ENCODE data around the gene PRIMA1. TPM values are rescaled to one million over a fixed set of nuclear protein-coding genes. Genes with fewer than 3 reads are reported as not detected.

Gene PRIMA1
- total and polyA plus RNA-seq, 4 donors, result 0.38 to 8.9 (median 3.7) TPM

DNA sequence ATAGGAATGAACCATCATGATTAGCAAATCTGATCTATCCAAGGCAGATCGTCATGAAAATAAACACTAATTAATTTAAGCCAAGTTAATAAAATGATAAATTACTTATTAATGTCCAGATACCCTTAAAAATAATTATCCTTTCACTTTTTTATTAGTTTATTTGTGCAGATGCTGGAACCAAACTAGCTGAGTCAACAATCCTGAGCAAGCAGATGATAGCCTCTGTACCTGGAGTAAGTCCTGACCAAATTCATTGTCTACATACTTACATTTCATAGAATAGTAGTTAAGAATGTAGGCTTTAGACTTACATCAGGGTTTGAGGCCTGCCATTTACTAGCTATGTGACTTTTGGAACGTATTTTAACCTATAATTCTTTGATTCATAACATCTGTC is 105.8 kb downstream of the PRIMA1 start:
- 66 to 71% methylated on average over 2 of the region's 2 CpGs for WGBS, 2 donors
- H3K27ac ChIP-seq (ENCODE audit: low read depth in 1 of 2, low read length in 2 of 2), result no peak overlapping the region
- no peak overlapping the region for H3K4me3 ChIP-seq (ENCODE audit: low read length in 2 of 2)

DNA sequence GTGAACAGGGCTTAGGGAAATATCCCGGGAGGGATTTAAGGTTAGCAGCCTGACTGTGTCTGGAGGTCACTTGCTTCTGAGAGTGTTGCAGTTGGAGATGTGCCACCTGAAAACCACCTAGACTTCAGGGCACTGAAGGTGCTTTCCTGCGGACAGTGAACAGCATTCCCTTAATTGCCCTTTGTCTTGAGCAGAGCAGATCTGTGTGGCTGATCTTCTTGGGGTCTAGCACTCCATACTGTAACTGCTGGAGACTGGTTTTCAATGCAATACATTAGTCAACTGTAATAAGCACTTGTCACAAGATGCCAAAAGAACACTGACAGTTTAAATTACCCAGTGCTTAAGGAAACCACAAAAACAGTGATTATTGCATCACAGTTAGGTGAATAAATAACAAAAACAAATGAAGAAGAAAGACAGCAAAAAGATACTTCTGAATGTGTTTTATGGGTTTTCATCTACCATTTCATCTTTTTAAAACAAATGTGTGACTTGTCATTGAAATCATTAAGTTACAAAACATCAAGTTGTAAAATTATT is 111.8 kb downstream of the PRIMA1 start:
- 75 to 91% methylated on average over 2 of the region's 2 CpGs for WGBS, 2 donors
- intact Hi-C loops (cut with DNase I), result no loop called here

More for the DNA sequence above, 105.8 kb downstream of the PRIMA1 start:
- DNase-seq (no peak), ATAC-seq (ENCODE audit: low FRiP score) (no peak)
- Histone ChIP-seq H3K36me3 (ENCODE audit: control insufficient read depth in 1 of 2, insufficient read depth in 2 of 2, low read length in 1 of 2) (no peaks in the 10 kb centered on the region), H3K4me1 (ENCODE audit: control insufficient read depth in 1 of 2, insufficient read depth in 2 of 2, low read length in 2 of 2) (no peaks in the 10 kb centered on the region), H3K9me3 (ENCODE audit: control insufficient read depth, low read length) (no peaks in the 10 kb centered on the region), H3K27me3 (ENCODE audit: control insufficient read depth in 1 of 2, insufficient read depth in 2 of 2, low read length in 1 of 2) (no peaks in the 10 kb centered on the region)
- intact Hi-C loops (cut with DNase I), result no loop called here

DNA sequence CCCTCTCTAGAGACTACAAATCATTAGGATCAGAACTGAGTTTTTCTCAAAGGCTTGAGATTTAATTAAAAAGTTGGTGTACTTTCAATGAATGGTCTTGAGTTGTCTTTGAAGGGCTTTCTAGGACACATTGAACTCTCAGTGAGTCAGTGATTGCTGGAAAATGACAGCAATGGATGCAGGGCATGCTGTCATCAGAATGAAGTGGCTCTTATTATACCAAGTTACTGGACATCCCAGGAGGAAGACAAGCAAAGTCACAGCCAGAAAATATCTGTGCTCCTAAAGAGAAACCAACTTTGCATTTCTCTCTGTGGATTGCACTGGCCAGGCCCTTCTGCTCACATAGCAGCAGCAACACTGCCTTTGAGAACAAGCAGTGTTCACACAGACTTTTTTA is 112.6 kb downstream of the PRIMA1 start:
- intact Hi-C loops (cut with DNase I), result no loop called here
- Histone ChIP-seq H3K4me1 (ENCODE audit: control insufficient read depth in 1 of 2, insufficient read depth in 2 of 2, low read length in 2 of 2) (no peaks in the 10 kb centered on the region), H3K9me3 (ENCODE audit: control insufficient read depth, low read length) (no peaks in the 10 kb centered on the region), H3K27ac (ENCODE audit: low read depth in 1 of 2, low read length in 2 of 2) (no peak overlapping the region), H3K36me3 (ENCODE audit: control insufficient read depth in 1 of 2, insufficient read depth in 2 of 2, low read length in 1 of 2) (no peaks in the 10 kb centered on the region), H3K27me3 (ENCODE audit: control insufficient read depth in 1 of 2, insufficient read depth in 2 of 2, low read length in 1 of 2) (no peaks in the 10 kb centered on the region), H3K4me3 (ENCODE audit: low read length in 2 of 2) (no peak overlapping the region)
- DNase-seq (no peak), ATAC-seq (ENCODE audit: low FRiP score) (no peak)

More for the DNA sequence above, 111.8 kb downstream of the PRIMA1 start:
- Histone ChIP-seq H3K9me3 (ENCODE audit: control insufficient read depth, low read length) (no peaks in the 10 kb centered on the region), H3K4me3 (ENCODE audit: low read length in 2 of 2) (no peak overlapping the region), H3K4me1 (ENCODE audit: control insufficient read depth in 1 of 2, insufficient read depth in 2 of 2, low read length in 2 of 2) (no peaks in the 10 kb centered on the region), H3K27me3 (ENCODE audit: control insufficient read depth in 1 of 2, insufficient read depth in 2 of 2, low read length in 1 of 2) (no peaks in the 10 kb centered on the region), H3K36me3 (ENCODE audit: control insufficient read depth in 1 of 2, insufficient read depth in 2 of 2, low read length in 1 of 2) (no peaks in the 10 kb centered on the region), H3K27ac (ENCODE audit: low read depth in 1 of 2, low read length in 2 of 2) (no peak overlapping the region)
- DNase-seq (no peak), ATAC-seq (ENCODE audit: low FRiP score) (no peak)

DNA sequence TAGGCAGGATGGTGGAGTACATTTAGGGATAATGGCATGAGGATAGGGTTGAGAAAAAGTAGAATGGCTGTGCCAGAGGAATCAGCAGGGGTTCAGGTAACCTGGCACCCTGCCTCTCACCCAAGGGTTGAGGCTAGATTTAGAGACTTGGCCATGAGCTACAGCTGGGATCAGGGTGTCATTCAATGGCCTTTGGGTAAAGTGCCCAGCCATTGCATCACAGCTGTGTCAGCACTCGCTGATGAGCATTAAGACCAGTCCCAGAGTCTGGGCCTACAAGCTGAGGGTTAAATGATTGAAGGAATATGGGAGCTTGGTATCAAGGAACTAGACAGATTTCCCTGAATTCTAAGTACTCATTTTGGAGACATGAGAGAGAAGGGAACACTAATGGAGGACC is 113.9 kb downstream of the PRIMA1 start:
- H3K4me1 ChIP-seq (ENCODE audit: control insufficient read depth in 1 of 2, insufficient read depth in 2 of 2, low read length in 2 of 2), result no peaks in the 10 kb centered on the region
- DNase-seq (no peak), ATAC-seq (ENCODE audit: low FRiP score) (no peak)
- no peak overlapping the region for H3K4me3 ChIP-seq (ENCODE audit: low read length in 2 of 2)
- WGBS, 2 donors, result 92 to 93% methylated on average over 1 of the region's 1 CpG
- H3K27ac ChIP-seq (ENCODE audit: low read depth in 1 of 2, low read length in 2 of 2), result no peak overlapping the region
- intact Hi-C loops (cut with DNase I), result no loop called here
- no peaks in the 10 kb centered on the region for H3K36me3 ChIP-seq (ENCODE audit: control insufficient read depth in 1 of 2, insufficient read depth in 2 of 2, low read length in 1 of 2)
- H3K9me3 ChIP-seq (ENCODE audit: control insufficient read depth, low read length), result no peaks in the 10 kb centered on the region
- no peaks in the 10 kb centered on the region for H3K27me3 ChIP-seq (ENCODE audit: control insufficient read depth in 1 of 2, insufficient read depth in 2 of 2, low read length in 1 of 2)

DNA sequence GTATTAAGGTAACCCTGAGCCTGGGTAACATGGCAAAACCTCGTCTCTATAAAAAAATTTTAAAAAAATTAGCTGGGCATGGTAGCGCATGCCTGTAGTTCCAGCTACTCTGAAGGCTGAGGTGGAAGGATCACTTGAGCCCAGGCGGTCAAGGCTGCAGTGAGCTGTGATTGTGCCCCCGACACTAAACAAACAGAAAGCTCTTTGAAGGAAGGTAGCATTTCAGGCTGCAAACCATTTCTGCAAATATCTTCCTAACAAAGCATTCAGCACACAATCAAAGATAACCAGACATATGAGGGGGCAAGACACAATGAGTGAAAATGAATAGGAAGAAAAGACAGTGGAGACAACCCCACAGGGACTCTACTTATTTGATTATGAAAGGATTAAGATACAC is 118.7 kb downstream of the PRIMA1 start:
- peaks cover 2% of the 10 kb centered on the region for H3K9me3 ChIP-seq (ENCODE audit: control insufficient read depth, low read length)
- H3K4me3 ChIP-seq (ENCODE audit: low read length in 2 of 2), result no peak overlapping the region
- DNase-seq, result no peak
- no peaks in the 10 kb centered on the region for H3K36me3 ChIP-seq (ENCODE audit: control insufficient read depth in 1 of 2, insufficient read depth in 2 of 2, low read length in 1 of 2)
- intact Hi-C loops (cut with DNase I), result no loop called here
- no peaks in the 10 kb centered on the region for H3K27me3 ChIP-seq (ENCODE audit: control insufficient read depth in 1 of 2, insufficient read depth in 2 of 2, low read length in 1 of 2)
- H3K27ac ChIP-seq (ENCODE audit: low read depth in 1 of 2, low read length in 2 of 2), result no peak overlapping the region
- ATAC-seq (ENCODE audit: low FRiP score), result no peak
- no peaks in the 10 kb centered on the region for H3K4me1 ChIP-seq (ENCODE audit: control insufficient read depth in 1 of 2, insufficient read depth in 2 of 2, low read length in 2 of 2)
- 77 to 86% methylated on average over 4 of the region's 4 CpGs for whole genome bisulfite sequencing, 2 donors

Other genes with a start within 250 kb of the PRIMA1 start
- gene FAM181A, start 138.9 kb upstream of the PRIMA1 start, total RNA-seq, result not detected
- not detected for gene FAM181A, start 138.9 kb upstream of the PRIMA1 start, polyA plus RNA-seq
- 10 to 100 TPM; 53.3 to 57.0 TPM for gene ASB2, start 188.1 kb upstream of the PRIMA1 start, total RNA-seq
- gene ASB2, start 188.1 kb upstream of the PRIMA1 start, polyA plus RNA-seq, result 10 to 100 TPM in 1 of 2 donors, 1 to 10 TPM in 1; 9.1 to 24.8 TPM
- gene CCDC197, start 208.8 kb upstream of the PRIMA1 start, total RNA-seq, result under 1 TPM in 1 of 2 donors, not detected in 1; 0.60 TPM
- not detected for gene CCDC197, start 208.8 kb upstream of the PRIMA1 start, polyA plus RNA-seq
- gene OTUB2, start 237.9 kb upstream of the PRIMA1 start, total RNA-seq, result under 1 TPM; 0.42 to 0.60 TPM
- gene OTUB2, start 237.9 kb upstream of the PRIMA1 start, polyA plus RNA-seq, result not detected

All from aorta (tissue), 5 donors.